Left ventricle myocardium superior (tissue), 1 donor: Measurements from ENCODE around the gene ZGRF1. TPM values are rescaled to one million over a fixed set of nuclear protein-coding genes. Genes with fewer than 3 reads are reported as not detected.
"Not testable (repeated sequence)": the region's sequence is repeated elsewhere in the genome, so short reads cannot be mapped to it uniquely, and the experiment has no call there.

ENCODE experiments used
- ATAC-seq: fragments of 200-7000 bp; cut with Tn5 transposase; one replicate; pipeline ENCODE4 v1.9.1; 2020; ENCODE audit warnings: mild to moderate bottlenecking, moderate library complexity
- DNase-seq: peaks from one replicate; pipeline ENCODE4 v3.0.0-alpha.2; 2020
- intact Hi-C: fragments of 100-400 bp; cut with micrococcal nuclease; formaldehyde crosslinking; loops from one replicate; pipeline ENCODE4 v1.11.0; 2022
- total RNA-seq: library from RNA; stranded (reverse); fragmentation: NEBNext Ultra II Directional; extraction: Animal tissue kit (Norgen Biotek cat#: 25700); gene quantifications from one replicate; pipeline ENCODE4 v1.2.1, GENCODE V29; 2021
- donor health status: DM: no; HTN: yes; CAD: no; lungs with severe emphysema.

ZGRF1 gene
- total RNA-seq, 1 donor from 2014 or later: 2.0 TPM

GRCh38 chr4:112646632-112647537 is 10.2 kb upstream of the ZGRF1 start:
- ATAC-seq (no peak), DNase-seq (no peak)
- intact Hi-C loops: no loop called here

- DNase-seq (no peak), ATAC-seq (no peak)
- intact Hi-C loops: no loop called here
Measured at GRCh38 chr4:112645541-112646329, 9.0 kb upstream of the ZGRF1 start.

- DNase-seq, ATAC-seq, intact Hi-C loops: not testable (repeated sequence)
Measured at GRCh38 chr4:112644595-112645535, 8.2 kb upstream of the ZGRF1 start.

GRCh38 chr4:112642526-112642925 is 5.8 kb upstream of the ZGRF1 start:
- DNase-seq (no peak), ATAC-seq (no peak)
- intact Hi-C loops: no loop called here

GRCh38 chr4:112637552-112637866 is 800 bp upstream of the ZGRF1 start:
- intact Hi-C loops: no loop called here
- DNase-seq (no peak), ATAC-seq (peak; percentile 1)

GRCh38 chr4:112633477-112634235 is 3.1 kb downstream of the ZGRF1 start:
- DNase-seq: no peak
- ATAC-seq: no peak
- intact Hi-C loops: loop anchor here (5.0 kb wide), 2 partner anchors 134 to 309 kb away; no protein-coding TSS in a partner anchor

GRCh38 chr4:112626228-112626627 is 10.5 kb downstream of the ZGRF1 start:
- intact Hi-C loops: no loop called here
- ATAC-seq (peak; percentile 67), DNase-seq (no peak)

- no peak for DNase-seq
- intact Hi-C loops: no loop called here
- no peak for ATAC-seq
Measured at GRCh38 chr4:112616984-112617383, 19.7 kb downstream of the ZGRF1 start.

GRCh38 chr4:112612814-112613213 is 23.9 kb downstream of the ZGRF1 start:
- intact Hi-C loops, ATAC-seq, DNase-seq: not testable (repeated sequence)

- DNase-seq (no peak), ATAC-seq (peak; percentile 75)
- intact Hi-C loops: no loop called here
Measured at GRCh38 chr4:112604589-112604988, 32.1 kb downstream of the ZGRF1 start.

GRCh38 chr4:112594993-112595392 is 41.7 kb downstream of the ZGRF1 start:
- DNase-seq (no peak), ATAC-seq (no peak)
- intact Hi-C loops: no loop called here

- intact Hi-C loops: no loop called here
- no peak for ATAC-seq
- no peak for DNase-seq
Measured at GRCh38 chr4:112593438-112594133, 43.1 kb downstream of the ZGRF1 start.

- DNase-seq: no peak
- ATAC-seq: no peak
- intact Hi-C loops: no loop called here
Measured at GRCh38 chr4:112592717-112593116, 44.0 kb downstream of the ZGRF1 start.

GRCh38 chr4:112591593-112591992 is 45.1 kb downstream of the ZGRF1 start:
- ATAC-seq: peak; percentile 57
- DNase-seq: no peak
- intact Hi-C loops: no loop called here

- DNase-seq (no peak), ATAC-seq (no peak)
- intact Hi-C loops: no loop called here
Measured at GRCh38 chr4:112589206-112589605, 47.5 kb downstream of the ZGRF1 start.

GRCh38 chr4:112585977-112586736 is 50.6 kb downstream of the ZGRF1 start:
- intact Hi-C loops: no loop called here
- no peak for ATAC-seq
- no peak for DNase-seq

GRCh38 chr4:112567536-112567935 is 69.2 kb downstream of the ZGRF1 start:
- no peak for DNase-seq
- intact Hi-C loops: no loop called here
- no peak for ATAC-seq
